ENCODE data around the gene VEGFA.

DNA sequence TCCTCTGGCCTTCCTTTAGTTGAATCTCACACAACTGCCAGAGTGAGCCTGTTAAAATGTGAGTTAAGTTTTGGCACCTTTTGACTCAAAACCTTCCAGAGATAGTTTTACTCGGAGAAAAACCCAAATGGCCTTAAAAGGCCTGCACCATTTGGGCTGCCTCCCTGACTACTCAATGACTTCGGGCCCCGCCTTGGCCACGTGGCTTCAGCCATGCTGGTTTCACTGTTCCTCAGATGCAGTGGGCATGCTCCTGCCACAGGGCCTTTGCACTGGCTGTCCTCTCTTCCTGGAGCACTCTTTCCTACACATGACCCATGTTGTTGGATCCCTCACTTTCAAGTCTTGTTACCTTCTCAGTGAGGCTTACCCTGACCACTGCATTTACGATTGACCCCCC, 18.3 kb downstream of the VEGFA start:
- TF ChIP-seq CTCF (IDR thresholded peaks at IDR 0.05; ENCODE audit: low read depth, low read length) (no peak), EZH2phosphoT487 (IDR thresholded peaks at IDR 0.05; ENCODE audit: low read depth) (no peak)

Measured in OCI-LY3 (cell line).